H1 (cell line): ENCODE measurements around the gene PREX1. TPM values are rescaled to one million over a fixed set of nuclear protein-coding genes. Genes with fewer than 3 reads are reported as not detected.

ENCODE experiments used
- BRCA1 ChIP-seq: IDR thresholded peaks from 2 replicates; pipeline ENCODE4 v1.6.1; 2012; ENCODE audit warnings: low read depth, low read length, improper control_type of control experiment
- CTBP2 ChIP-seq: IDR thresholded peaks from 2 replicates; pipeline ENCODE4 v1.7.0; 2011; ENCODE audit warnings: borderline replicate concordance, mild to moderate bottlenecking, moderate library complexity, mixed read lengths, low read length; ENCODE audit not compliant: insufficient read depth, insufficient read length
- POU5F1 ChIP-seq: IDR thresholded peaks from 2 replicates; pipeline ENCODE4 v1.6.1; 2011; ENCODE audit warnings: low read depth, mild to moderate bottlenecking, low read length, moderate library complexity
- SIN3A ChIP-seq, 2 experiments: IDR thresholded peaks in 1 of 2; conservative IDR thresholded peaks in 1 of 2; 2 replicates each; pipeline ENCODE4 v1.6.1; 2011 to 2012; ENCODE audit warnings: low read length in 2 of 2, improper control_type of control experiment in 1 of 2, low read depth in 1 of 2, mild to moderate bottlenecking in 1 of 2
- SP2 ChIP-seq: IDR thresholded peaks from 2 replicates; pipeline ENCODE4 v1.6.1; 2012; ENCODE audit warnings: mild to moderate bottlenecking, low read length, inconsistent platforms
- SRF ChIP-seq: IDR thresholded peaks from 2 replicates; pipeline ENCODE4 v1.6.1; 2011; ENCODE audit warnings: mild to moderate bottlenecking, low read depth, low read length, moderate library complexity
- TAF7 ChIP-seq: optimal IDR thresholded peaks from 2 replicates; pipeline ENCODE3; 2011; ENCODE audit warnings: low read depth, mild to moderate bottlenecking, inconsistent platforms, low read length, moderate library complexity, borderline replicate concordance
- polyA plus RNA-seq, 7 experiments: library from polyadenylated mRNA; depleted of rRNA in 3 of 7; stranded (reverse) in 5 of 7; unstranded in 2 of 7; fragments of >200 nt in 5 of 7; fragments of 200-250 nt in 2 of 7; gene quantifications; 1 replicate in 5 of 7; 2 replicates in 1 of 7; 4 replicates in 1 of 7; pipeline versions ENCODE4 v1.2.1 to v1.2.3, GENCODE V29; 2011 to 2013; ENCODE audit warnings: missing spikeins in 2 of 7, mixed read lengths in 2 of 7
- total RNA-seq: library from RNA; stranded (reverse); fragmentation: NEBNext Ultra II Directional; extraction: Animal tissue kit (Norgen Biotek cat#: 25700); gene quantifications from 2 replicates; pipeline ENCODE4 v1.2.1, GENCODE V29; 2021
- TF ChIP-seq, protein P1 (sequence below): fragments of 300-600 bp; sonication (generic); IDR thresholded peaks from 2 replicates; pipeline ENCODE4 v1.7.1; 2012; ENCODE audit warnings: low read length, moderate library complexity, mild to moderate bottlenecking, inconsistent platforms; ENCODE audit not compliant: insufficient replicate concordance
- TF ChIP-seq, protein P2 (sequence below): IDR thresholded peaks from 2 replicates; pipeline ENCODE4 v1.6.1; 2011; ENCODE audit warnings: low read depth, mild to moderate bottlenecking, low read length; ENCODE audit not compliant: insufficient read depth

PREX1 gene
- total and polyA plus RNA-seq, 2 of the 8 experiments (the other 6 are each of a cell fraction or from before 2014, with no cell fraction given), result 10.7 to 12.8 TPM

- TF ChIP-seq, protein P1, sequence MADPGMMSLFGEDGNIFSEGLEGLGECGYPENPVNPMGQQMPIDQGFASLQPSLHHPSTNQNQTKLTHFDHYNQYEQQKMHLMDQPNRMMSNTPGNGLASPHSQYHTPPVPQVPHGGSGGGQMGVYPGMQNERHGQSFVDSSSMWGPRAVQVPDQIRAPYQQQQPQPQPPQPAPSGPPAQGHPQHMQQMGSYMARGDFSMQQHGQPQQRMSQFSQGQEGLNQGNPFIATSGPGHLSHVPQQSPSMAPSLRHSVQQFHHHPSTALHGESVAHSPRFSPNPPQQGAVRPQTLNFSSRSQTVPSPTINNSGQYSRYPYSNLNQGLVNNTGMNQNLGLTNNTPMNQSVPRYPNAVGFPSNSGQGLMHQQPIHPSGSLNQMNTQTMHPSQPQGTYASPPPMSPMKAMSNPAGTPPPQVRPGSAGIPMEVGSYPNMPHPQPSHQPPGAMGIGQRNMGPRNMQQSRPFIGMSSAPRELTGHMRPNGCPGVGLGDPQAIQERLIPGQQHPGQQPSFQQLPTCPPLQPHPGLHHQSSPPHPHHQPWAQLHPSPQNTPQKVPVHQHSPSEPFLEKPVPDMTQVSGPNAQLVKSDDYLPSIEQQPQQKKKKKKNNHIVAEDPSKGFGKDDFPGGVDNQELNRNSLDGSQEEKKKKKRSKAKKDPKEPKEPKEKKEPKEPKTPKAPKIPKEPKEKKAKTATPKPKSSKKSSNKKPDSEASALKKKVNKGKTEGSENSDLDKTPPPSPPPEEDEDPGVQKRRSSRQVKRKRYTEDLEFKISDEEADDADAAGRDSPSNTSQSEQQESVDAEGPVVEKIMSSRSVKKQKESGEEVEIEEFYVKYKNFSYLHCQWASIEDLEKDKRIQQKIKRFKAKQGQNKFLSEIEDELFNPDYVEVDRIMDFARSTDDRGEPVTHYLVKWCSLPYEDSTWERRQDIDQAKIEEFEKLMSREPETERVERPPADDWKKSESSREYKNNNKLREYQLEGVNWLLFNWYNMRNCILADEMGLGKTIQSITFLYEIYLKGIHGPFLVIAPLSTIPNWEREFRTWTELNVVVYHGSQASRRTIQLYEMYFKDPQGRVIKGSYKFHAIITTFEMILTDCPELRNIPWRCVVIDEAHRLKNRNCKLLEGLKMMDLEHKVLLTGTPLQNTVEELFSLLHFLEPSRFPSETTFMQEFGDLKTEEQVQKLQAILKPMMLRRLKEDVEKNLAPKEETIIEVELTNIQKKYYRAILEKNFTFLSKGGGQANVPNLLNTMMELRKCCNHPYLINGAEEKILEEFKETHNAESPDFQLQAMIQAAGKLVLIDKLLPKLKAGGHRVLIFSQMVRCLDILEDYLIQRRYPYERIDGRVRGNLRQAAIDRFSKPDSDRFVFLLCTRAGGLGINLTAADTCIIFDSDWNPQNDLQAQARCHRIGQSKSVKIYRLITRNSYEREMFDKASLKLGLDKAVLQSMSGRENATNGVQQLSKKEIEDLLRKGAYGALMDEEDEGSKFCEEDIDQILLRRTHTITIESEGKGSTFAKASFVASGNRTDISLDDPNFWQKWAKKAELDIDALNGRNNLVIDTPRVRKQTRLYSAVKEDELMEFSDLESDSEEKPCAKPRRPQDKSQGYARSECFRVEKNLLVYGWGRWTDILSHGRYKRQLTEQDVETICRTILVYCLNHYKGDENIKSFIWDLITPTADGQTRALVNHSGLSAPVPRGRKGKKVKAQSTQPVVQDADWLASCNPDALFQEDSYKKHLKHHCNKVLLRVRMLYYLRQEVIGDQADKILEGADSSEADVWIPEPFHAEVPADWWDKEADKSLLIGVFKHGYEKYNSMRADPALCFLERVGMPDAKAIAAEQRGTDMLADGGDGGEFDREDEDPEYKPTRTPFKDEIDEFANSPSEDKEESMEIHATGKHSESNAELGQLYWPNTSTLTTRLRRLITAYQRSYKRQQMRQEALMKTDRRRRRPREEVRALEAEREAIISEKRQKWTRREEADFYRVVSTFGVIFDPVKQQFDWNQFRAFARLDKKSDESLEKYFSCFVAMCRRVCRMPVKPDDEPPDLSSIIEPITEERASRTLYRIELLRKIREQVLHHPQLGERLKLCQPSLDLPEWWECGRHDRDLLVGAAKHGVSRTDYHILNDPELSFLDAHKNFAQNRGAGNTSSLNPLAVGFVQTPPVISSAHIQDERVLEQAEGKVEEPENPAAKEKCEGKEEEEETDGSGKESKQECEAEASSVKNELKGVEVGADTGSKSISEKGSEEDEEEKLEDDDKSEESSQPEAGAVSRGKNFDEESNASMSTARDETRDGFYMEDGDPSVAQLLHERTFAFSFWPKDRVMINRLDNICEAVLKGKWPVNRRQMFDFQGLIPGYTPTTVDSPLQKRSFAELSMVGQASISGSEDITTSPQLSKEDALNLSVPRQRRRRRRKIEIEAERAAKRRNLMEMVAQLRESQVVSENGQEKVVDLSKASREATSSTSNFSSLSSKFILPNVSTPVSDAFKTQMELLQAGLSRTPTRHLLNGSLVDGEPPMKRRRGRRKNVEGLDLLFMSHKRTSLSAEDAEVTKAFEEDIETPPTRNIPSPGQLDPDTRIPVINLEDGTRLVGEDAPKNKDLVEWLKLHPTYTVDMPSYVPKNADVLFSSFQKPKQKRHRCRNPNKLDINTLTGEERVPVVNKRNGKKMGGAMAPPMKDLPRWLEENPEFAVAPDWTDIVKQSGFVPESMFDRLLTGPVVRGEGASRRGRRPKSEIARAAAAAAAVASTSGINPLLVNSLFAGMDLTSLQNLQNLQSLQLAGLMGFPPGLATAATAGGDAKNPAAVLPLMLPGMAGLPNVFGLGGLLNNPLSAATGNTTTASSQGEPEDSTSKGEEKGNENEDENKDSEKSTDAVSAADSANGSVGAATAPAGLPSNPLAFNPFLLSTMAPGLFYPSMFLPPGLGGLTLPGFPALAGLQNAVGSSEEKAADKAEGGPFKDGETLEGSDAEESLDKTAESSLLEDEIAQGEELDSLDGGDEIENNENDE, result no peak
- TF ChIP-seq SIN3A (conservative IDR thresholded peaks at IDR 0.05 in 1 of 2, IDR thresholded peaks at IDR 0.05 in 1 of 2; ENCODE audit: low read depth in 1 of 2, low read length in 2 of 2) (no peak), CTBP2 (no peak), SRF (no peak), SP2 (no peak), TAF7 (no peak), POU5F1 (no peak), BRCA1 (no peak)
- TF ChIP-seq, protein P2, sequence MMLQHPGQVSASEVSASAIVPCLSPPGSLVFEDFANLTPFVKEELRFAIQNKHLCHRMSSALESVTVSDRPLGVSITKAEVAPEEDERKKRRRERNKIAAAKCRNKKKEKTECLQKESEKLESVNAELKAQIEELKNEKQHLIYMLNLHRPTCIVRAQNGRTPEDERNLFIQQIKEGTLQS, result no peak
Observed at GRCh38 chr20:48642105-48642880, 185.5 kb downstream of the PREX1 start (continued).
